Measurements from ENCODE around the gene HPS5.

HPS5 gene

GRCh38 chr11:18319914-18320313, 2.0 kb downstream of the HPS5 start:
- DNase-seq, result no peak

DNA sequence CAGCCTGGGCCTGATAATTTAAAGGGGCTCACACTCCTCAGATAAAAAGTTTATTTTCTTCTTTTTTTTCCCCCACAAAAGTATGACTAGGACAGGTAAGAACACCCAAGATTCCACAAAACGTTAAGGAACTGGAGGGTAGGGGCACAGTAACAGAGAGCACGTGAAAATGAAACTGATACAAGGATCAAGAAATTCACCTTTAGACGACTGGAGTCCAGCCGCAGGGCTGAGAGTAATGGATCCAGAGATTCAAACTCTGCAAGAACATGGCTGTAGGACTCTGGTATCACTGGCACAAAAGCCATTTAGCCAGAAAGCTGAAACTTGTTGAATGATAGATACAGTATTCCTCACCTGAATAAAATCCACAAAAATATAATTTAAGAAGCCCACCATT, 4.4 kb downstream of the HPS5 start:
- no peak for DNase-seq

GRCh38 chr11:18315893-18316292, 6.0 kb downstream of the HPS5 start:
- no peak for DNase-seq

- no peak for DNase-seq
Observed at GRCh38 chr11:18314784-18315523, 7.0 kb downstream of the HPS5 start.

DNA sequence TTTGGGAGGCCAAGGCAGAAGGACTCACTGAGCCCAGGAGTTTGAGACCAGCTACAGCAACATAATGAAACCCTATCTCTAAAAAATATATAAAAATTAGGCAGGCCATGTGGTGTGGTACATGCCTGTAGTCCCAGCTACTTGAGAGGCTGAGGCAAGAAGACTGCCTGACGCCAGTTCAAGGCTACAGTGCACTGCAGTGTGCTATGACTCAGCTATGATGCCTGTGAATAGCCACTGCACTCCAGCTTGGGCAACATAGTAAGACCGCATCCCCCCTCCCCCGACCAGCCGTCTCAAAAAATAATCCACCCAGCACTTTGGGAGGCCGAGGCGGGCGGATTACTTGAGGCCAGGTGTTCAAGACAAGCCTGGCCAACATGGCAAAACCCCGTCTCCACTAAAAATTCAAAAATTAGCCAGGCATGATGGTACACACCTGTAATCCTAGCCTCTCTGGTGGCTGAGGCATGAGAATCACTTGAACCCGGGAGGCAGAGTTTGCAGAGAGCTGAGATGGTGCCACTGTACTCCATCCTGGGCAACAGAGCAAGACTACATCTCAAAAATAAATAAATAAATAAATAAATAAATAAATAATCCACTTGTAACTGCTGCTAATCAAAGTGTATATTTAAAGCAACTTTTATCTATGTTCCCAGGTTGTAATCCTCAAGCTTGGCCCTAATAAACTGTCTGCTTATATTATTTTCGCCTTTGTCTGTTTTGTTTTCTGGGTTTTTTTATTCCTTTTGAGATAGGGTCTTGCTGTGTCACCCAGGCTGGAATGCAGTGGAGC, 7.8 kb downstream of the HPS5 start:
- no peak for DNase-seq

DNA sequence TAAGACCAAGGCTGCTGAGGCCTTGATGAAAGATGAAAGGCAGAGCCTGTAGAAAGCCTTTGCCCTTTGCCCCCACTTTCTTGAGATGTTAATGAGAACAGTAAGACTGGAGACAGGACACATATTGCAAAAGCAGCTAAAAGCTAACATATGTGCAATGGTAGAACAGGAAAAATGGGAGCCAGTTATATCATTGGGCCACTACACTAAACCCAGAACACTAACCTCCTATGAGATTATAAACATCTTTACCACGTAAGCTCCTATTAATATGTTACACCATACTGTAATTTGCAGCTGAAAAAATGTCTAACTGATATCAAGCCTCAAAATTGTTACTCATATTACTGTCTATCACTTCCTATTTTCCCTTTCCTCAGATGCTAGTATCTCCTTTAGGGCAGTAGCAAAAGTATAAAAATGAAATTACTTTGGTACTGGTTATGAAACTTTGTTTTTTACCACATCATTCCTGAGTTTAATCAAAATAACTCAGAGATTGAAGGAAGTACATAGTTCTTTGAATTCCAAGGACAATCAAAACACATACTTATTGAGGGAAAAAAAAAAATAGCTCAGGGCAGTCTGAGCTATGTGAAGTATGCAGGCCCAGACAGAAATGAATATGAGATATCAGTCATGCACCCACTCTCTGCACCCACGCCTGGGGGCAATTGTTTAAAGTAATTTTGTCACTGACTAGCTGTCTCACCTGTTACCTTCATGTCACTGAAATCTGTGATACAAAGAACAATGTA, 9.1 kb downstream of the HPS5 start:
- no peak for DNase-seq

- no peak for DNase-seq
Observed at GRCh38 chr11:18312012-18312411, 9.9 kb downstream of the HPS5 start.

GRCh38 chr11:18310800-18311340, 11.1 kb downstream of the HPS5 start:
- no peak for DNase-seq

GRCh38 chr11:18309691-18310090, 12.2 kb downstream of the HPS5 start:
- DNase-seq, result no peak

GRCh38 chr11:18308242-18308641, 13.7 kb downstream of the HPS5 start:
- no peak for DNase-seq

- DNase-seq, result no peak
Observed at GRCh38 chr11:18307461-18308139, 14.3 kb downstream of the HPS5 start.

- DNase-seq, result no peak
Observed at GRCh38 chr11:18304745-18305144, 17.2 kb downstream of the HPS5 start.

GRCh38 chr11:18299721-18300120, 22.2 kb downstream of the HPS5 start:
- DNase-seq, result no peak

GRCh38 chr11:18295316-18295715, 26.6 kb downstream of the HPS5 start:
- no peak for DNase-seq

DNA sequence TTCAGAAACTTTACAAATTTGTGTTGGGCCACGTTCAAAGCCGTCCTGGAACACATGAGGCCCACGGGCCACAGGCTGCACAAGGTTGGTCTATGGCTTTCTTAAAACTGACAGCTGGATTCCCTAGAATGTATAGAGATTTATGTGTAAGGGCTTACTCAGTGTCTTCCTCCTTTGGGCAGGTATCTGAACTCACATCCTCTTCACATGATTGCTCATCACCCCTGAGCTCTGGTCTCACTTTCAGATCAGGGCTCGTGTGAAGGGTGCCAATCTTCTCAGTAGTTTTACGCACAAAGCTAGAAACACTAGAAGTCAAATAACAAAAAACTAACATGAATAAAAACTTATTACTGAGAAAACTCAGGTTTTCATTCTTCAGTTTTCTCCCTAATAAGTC, 27.1 kb downstream of the HPS5 start:
- DNase-seq, result no peak

DNA sequence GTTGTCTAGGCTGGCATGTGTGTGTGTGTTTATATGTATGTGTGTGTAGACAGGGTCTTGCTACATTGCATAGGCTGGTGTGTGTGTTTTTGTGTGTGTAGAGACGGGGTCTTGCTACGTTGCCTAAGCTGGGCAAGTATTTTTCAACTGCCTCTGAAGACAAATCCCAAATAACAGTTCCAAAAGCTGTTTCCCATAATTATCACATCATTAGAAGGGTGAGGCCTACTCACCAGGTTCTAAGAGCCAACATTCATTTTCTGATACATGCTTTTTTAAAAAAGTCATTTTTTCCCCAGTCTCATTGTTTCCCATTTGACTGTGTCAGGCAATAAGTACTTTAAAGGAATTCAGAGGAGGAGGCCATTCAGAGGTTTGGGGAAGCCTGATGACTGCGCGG, 33.0 kb downstream of the HPS5 start:
- DNase-seq, result no peak

GRCh38 chr11:18285841-18286240, 36.1 kb downstream of the HPS5 start:
- no peak for DNase-seq

DNA sequence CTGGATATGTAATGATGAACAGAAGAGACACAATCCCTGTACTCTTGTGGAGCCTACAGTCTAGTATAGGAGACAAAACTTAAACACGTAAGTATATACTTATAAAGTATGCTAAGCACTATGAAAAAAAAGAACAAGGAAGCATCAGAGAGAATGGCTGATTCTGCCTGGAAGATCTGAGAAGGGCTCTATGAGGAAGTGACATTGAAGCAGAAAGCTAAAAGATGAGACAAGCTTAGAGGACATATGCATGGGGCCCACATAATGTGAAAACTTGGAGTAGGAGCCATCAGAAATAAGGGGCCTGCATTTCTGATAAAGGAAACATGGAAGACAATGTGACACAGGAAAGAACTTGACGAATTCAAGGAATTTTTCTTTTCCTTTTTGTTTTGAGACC, 39.3 kb downstream of the HPS5 start:
- DNase-seq, result no peak

DNA sequence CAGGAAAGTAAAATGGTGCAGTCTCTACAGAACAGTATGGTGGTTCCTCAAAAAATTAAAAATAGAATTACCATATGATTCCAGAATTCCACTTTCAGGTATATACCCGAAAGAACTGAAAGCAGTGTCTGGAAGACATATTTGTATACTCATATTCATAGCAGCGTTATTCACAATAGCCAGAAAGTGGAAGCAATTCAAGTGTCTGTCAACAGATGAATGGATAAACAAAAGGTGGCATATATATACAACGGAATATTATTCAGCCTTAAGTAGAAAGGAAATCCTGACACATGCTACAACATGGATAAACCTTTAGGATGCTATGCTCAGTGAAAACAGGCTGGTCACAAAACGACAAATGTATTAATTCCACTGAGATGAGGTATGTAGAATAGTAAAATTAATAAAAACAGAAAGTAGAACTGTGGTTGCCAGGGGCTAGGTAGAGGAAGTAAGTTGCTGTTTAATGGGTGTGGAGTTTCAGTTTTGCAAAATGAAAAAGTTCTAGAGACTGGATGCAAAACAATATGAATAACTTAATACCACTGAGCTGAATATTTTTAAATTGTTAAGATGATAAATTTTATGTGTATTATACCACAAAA, 41.4 kb downstream of the HPS5 start:
- DNase-seq, result no peak

DNA sequence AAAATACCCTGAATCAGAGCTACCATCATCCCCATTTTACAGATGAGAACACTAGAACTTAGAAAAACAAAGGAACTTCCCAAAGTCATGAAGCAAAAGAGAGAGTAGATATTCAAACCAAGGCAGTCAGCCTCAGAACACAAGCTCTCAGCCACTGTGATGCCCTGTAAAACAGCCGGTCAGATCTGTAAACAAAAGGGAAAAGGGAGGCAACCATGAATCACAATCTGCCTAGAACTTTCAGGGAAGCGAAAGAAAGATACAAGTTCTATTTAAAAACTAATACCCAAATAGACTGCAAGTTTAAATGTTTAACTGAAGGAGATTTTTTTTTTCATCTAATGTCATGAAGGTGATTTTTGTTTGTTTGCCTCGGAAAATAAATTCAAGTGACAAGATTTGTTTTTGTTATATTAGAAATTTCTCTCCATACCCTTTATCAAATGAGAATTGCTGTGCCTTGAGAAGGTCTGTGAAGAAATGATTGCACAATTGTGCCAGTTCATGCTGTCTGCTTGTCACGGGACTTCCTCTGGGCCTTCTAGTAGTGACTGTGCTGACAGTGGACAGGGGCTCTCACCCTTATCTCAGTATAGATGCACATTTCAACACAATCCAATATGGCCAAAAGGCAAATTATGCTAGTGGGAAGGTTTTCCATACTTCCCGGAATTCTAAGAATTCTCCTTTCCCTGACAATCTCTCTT, 44.2 kb downstream of the HPS5 start:
- DNase-seq, result no peak

GRCh38 chr11:18271206-18271605, 50.7 kb downstream of the HPS5 start:
- no peak for DNase-seq

DNA sequence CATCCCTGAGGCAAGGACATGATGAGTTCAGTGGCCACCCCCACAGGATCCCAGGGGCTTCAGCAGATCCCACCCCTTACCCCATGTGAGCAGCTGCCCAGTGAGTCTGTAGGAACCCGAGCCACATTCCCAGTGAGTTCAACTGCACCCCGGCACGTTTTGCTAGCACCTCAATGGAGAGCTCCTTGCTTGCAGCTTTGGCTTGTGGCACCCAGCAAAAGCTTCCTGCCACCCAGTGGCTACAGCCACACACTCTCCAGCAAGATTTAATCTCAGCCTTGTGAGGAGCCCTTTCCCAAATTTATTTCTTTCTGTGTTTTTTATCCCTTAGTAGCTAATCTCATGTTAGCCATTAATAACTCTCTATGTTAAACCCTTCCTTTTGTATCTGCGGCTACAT, 51.8 kb downstream of the HPS5 start:
- no peak for DNase-seq
